ENCODE results near the gene SSNA1.
"Not testable (repeated sequence)": the region's sequence is repeated elsewhere in the genome, so short reads cannot be mapped to it uniquely, and the experiment has no call there.

The SSNA1 gene

DNA sequence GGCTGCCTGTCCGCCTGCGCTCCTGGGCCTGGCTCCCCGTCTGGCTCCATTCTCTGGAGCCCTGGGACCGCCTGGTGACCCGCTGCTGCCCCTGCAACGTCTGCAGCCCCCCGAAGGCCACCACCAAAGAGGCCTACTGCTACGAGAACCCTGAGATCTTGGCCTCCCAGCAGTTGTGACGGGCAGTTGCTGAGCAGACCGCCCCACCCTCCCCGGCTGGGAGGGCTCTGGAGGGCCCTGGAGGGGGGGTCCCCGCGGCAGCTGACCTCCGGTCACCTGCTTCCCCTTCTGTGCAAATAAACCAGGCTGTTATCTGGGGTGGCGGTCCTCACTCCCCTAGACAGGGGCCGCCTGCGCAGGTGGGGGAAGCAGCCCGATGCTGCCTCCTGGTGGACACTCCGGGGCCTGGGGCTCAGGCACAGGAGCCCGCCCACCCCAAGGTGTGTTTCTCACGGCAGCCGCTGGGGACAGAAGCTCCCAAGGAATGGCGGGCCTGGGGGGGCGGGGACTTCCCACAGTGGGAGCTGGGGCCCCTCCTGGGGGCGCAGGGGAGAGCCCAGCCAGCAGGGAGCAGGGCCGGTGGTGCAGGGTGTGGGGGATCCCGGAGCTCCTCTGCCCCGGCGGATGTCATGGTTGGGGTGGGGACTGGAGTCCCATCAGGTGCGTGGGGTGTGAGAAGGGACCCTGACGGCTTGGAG, 47.9 kb downstream of the SSNA1 start:
- ATAC-seq (replicated peaks; ENCODE audit: extremely low read depth, poor library complexity, severe bottlenecking) (peak; percentile 17), DNase-seq (ENCODE audit: low spot score in 2 of 2) (peak; percentile 79 to 86)
- Mint-ChIP-seq H3K9me3 (no peaks in the 10 kb centered on the region), H3K4me3 (no peak overlapping the region), H3K4me1 (peaks cover 6% of the 10 kb centered on the region), H3K27me3 (peaks cover 8% of the 10 kb centered on the region), H3K27ac (ENCODE audit: low read depth) (no peak overlapping the region), H3K36me3 (ENCODE audit: insufficient read depth) (peaks cover 8% of the 10 kb centered on the region)

DNA sequence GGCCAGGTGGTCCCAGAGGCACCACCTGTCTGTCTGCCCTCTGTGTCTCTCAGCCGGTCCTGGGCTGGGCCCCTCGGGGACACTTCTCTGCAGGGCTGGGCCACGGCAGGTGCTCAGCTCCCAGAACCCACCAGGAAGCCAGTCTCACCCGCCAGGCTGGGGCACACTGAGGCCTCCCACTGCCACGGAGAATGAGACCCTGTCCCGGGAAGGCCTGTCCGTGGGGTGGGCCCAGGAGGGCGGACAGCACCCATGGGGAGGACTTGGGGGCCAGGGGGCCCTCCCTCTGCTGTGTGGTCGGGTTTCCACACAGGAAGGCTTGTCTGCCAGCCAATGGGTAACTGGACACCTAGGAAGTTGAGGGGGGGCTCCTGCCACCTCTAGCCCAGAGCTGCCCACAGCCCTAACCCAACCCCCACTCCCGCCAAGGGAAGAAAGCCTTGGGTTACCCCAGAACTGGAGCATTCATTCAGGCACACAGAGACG, 48.5 kb downstream of the SSNA1 start:
- Mint-ChIP-seq H3K27me3 (peaks cover 8% of the 10 kb centered on the region), H3K4me1 (peaks cover 6% of the 10 kb centered on the region), H3K9me3 (no peaks in the 10 kb centered on the region), H3K27ac (ENCODE audit: low read depth) (no peak overlapping the region), H3K36me3 (ENCODE audit: insufficient read depth) (peaks cover 10% of the 10 kb centered on the region), H3K4me3 (no peak overlapping the region)
- ATAC-seq (replicated peaks; ENCODE audit: extremely low read depth, poor library complexity, severe bottlenecking) (no peak), DNase-seq (ENCODE audit: low spot score in 2 of 2) (no peak)

DNA sequence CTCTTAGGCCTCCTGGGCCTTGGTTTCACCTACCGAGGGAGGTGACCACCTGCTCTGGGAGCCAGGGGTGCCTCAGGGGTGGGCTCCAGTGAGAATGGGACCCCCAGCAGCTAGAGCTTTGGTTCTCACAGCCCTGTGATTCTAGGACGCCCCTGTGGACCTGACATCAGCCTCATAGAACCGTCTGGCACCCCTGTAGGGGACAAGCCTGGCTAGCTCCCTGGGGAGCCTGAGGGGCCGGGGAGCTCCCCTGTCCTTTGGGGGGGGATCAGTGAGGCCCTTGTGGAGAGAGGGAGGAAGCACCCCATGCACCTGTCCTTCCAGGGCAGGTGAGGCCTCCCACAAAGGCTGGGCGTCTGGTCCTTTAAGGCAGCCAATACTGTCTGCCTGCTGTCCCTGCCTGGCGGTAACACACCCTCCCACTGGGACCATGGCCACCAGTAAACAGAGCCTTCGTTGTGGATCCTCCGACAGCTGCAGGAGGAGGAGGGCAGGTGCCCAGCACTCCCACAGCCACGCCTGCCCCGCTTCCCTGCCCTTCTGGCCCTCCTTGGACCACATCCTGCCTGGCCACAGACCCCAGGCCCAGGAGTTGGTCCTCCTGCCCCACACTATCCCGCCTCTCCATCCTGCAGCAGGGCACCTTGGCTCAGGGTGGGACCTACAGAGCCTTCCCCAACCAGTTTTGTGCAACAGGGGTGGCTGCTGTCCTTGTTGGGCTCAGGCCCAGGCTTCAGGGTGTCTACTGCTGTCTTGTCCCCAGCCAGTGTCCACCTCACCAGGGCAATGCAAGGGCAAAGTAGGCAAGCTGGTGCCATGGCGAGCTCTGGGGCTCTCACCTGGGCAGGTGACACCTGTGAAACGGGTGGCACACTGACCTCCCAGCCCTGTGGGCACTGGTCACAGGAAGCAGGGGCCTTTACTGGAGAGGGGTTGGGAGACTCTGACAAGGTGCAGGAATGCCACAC, 49.6 kb downstream of the SSNA1 start:
- Mint-ChIP-seq H3K27me3 (peaks cover 8% of the 10 kb centered on the region), H3K4me1 (peaks cover 16% of the 10 kb centered on the region), H3K4me3 (no peak overlapping the region), H3K27ac (ENCODE audit: low read depth) (no peak overlapping the region), H3K9me3 (no peaks in the 10 kb centered on the region), H3K36me3 (ENCODE audit: insufficient read depth) (peaks cover 20% of the 10 kb centered on the region)
- ATAC-seq (replicated peaks; ENCODE audit: extremely low read depth, poor library complexity, severe bottlenecking) (no peak), DNase-seq (ENCODE audit: low spot score in 2 of 2) (no peak)

DNA sequence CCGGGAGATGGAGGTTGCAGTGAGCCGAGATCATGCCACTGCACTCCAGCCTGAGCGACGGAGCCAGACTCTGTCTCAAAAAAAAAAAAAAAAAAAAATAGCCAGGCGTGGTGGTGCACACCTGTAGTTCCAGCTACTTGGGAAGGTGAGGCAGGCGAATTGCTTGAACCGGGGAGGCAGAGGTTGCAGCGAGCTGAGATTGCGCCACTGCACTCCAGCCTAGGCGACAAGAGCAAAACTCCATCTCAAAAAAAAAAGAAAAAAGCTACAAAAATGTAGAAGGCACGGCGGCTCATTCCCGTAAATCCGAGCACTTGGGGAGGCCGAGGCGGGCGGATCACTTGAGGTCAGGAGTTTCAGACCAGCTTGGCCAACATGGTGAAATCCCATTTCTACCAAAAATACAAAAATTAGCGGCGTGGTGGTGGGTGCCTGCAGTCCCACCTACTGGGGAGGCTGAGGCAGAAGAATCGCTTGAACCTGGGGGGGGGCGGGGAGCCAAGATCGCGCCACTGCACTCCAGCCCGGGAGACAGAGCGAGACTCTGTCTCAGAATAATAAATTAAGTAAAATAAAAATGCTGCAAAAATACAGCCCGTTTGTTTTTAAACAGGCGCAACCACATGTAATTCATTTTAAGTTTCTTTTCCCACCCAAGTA, 51.2 kb downstream of the SSNA1 start:
- not testable (repeated sequence) for H3K27me3 Mint-ChIP-seq; H3K9me3 Mint-ChIP-seq; ATAC-seq (replicated peaks; ENCODE audit: extremely low read depth, poor library complexity, severe bottlenecking); DNase-seq (ENCODE audit: low spot score in 2 of 2)
- Mint-ChIP-seq H3K27ac (ENCODE audit: low read depth) (peak overlapping the region; percentile 46), H3K36me3 (ENCODE audit: insufficient read depth) (peaks cover 25% of the 10 kb centered on the region), H3K4me1 (peaks cover 24% of the 10 kb centered on the region), H3K4me3 (peak overlapping the region; percentile 92)

All from central memory CD8-positive, alpha-beta T cell (primary cell).